ENCODE measurements around the gene NFILZ. TPM values are rescaled to one million over a fixed set of nuclear protein-coding genes. Genes with fewer than 3 reads are reported as not detected.
A peak's percentile ranks its signal among the peaks of the same experiment; 100 is the strongest.

The NFILZ gene
- total and polyA plus RNA-seq, 2 donors (not counting 1 experiment from before 2014, with no cell fraction given) = not detected

DNA sequence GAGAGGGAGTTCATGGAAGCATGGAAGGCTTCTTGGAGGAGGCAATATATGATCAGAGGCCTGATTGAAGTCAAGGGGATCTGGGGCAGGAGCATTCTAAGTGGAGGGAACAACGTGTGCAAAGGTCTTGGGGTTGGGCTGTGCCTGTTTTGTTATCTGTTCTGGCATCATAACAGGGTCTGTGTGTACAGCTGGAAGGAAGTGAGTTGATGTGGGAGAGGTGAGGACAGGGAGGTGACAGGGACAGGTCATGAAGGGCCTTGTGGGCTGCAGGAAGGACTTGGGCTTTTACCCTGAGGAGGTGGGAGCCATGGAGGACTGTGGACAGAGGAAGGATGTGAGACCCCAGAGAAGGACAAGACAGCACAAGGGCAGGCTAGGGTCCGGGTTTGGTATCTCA is 1.2 kb upstream of the NFILZ start:
- DNase-seq (ENCODE audit: low read depth in 2 of 2) = no peak
- Histone ChIP-seq H3K4me3 (replicated peaks in 1 of 4; ENCODE audit: control extremely low read depth in 1 of 4, insufficient read depth in 1 of 4, low read depth in 3 of 4, low read length in 4 of 4) (no peak overlapping the region), H3K27me3 (ENCODE audit: control insufficient read depth, insufficient read depth, low read length) (no peaks in the 10 kb centered on the region), H3K4me1 (ENCODE audit: control insufficient read depth, extremely low read depth, insufficient read depth, low read length) (no peaks in the 10 kb centered on the region), H3K79me2 (ENCODE audit: control insufficient read depth, insufficient read depth, low read length) (no peaks in the 10 kb centered on the region), H4K20me1 (ENCODE audit: control insufficient read depth, extremely low read depth, insufficient read depth, low read length) (no peaks in the 10 kb centered on the region), H3K9me3 (ENCODE audit: control insufficient read depth, insufficient read depth, low read depth, low read length) (no peaks in the 10 kb centered on the region), H3K4me2 (ENCODE audit: extremely low read depth, insufficient read depth, low read length) (no peak overlapping the region), H3K9ac (ENCODE audit: insufficient read depth, low read length) (no peak overlapping the region), H3K27ac (ENCODE audit: insufficient read depth, low read length) (no peak overlapping the region), H2AFZ (ENCODE audit: low read length) (no peak overlapping the region), H3K36me3 (ENCODE audit: control insufficient read depth, insufficient read depth, low read length) (no peaks in the 10 kb centered on the region)
- TF ChIP-seq EZH2 (IDR thresholded peaks at IDR 0.05; ENCODE audit: low read length, missing control alignments) = no peak
- TF ChIP-seq, protein P1, sequence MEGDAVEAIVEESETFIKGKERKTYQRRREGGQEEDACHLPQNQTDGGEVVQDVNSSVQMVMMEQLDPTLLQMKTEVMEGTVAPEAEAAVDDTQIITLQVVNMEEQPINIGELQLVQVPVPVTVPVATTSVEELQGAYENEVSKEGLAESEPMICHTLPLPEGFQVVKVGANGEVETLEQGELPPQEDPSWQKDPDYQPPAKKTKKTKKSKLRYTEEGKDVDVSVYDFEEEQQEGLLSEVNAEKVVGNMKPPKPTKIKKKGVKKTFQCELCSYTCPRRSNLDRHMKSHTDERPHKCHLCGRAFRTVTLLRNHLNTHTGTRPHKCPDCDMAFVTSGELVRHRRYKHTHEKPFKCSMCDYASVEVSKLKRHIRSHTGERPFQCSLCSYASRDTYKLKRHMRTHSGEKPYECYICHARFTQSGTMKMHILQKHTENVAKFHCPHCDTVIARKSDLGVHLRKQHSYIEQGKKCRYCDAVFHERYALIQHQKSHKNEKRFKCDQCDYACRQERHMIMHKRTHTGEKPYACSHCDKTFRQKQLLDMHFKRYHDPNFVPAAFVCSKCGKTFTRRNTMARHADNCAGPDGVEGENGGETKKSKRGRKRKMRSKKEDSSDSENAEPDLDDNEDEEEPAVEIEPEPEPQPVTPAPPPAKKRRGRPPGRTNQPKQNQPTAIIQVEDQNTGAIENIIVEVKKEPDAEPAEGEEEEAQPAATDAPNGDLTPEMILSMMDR (conservative IDR thresholded peaks at IDR 0.05 in 1 of 2, IDR thresholded peaks at IDR 0.05 in 1 of 2; ENCODE audit: low read depth in 1 of 2, low read length in 2 of 2) = no peak

DNA sequence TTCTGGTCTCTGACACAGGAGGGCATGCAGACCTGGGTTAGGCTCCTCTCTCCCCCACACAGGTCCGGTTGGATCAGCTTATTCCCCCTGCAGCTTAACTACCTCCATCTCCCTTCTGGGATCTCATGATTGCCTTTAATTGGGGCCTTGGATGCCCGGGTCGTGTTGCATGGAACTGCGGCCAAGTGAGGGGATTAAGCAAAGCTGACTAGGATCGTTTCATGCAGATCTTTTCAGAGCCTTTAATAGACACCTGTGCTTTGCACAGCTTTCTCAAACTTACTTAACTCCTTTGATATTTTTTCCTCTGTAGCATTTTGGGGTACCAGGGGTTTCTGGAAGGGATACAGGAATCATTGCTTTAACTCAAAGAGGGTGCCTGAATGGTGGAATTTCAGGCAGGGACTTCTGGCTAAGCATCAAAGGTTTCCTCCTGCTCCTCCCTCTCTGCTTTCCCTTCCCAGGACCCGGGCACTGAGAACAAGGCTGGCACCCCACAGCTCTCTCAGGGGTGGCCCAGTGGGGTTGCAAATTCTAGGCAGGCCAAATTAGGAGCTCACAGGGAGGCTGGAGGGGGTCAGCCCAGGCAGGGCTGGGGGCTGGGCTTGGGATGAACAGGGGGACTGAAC is 477 bp downstream of the NFILZ start:
- no peak for DNase-seq (ENCODE audit: low read depth in 2 of 2)
- H4K20me1 ChIP-seq (ENCODE audit: control insufficient read depth, extremely low read depth, insufficient read depth, low read length) = no peaks in the 10 kb centered on the region
- H3K27me3 ChIP-seq (ENCODE audit: control insufficient read depth, insufficient read depth, low read length) = no peaks in the 10 kb centered on the region
- no peak overlapping the region for H3K4me2 ChIP-seq (ENCODE audit: extremely low read depth, insufficient read depth, low read length)
- no peaks in the 10 kb centered on the region for H3K79me2 ChIP-seq (ENCODE audit: control insufficient read depth, insufficient read depth, low read length)
- no peak overlapping the region for H3K4me3 ChIP-seq (replicated peaks in 1 of 4; ENCODE audit: control extremely low read depth in 1 of 4, insufficient read depth in 1 of 4, low read depth in 3 of 4, low read length in 4 of 4)
- H3K9ac ChIP-seq (ENCODE audit: insufficient read depth, low read length) = no peak overlapping the region
- no peaks in the 10 kb centered on the region for H3K4me1 ChIP-seq (ENCODE audit: control insufficient read depth, extremely low read depth, insufficient read depth, low read length)
- H3K27ac ChIP-seq (ENCODE audit: insufficient read depth, low read length) = no peak overlapping the region
- H3K9me3 ChIP-seq (ENCODE audit: control insufficient read depth, insufficient read depth, low read depth, low read length) = no peaks in the 10 kb centered on the region
- H2AFZ ChIP-seq (ENCODE audit: low read length) = no peak overlapping the region
- no peak for TF ChIP-seq EZH2 (IDR thresholded peaks at IDR 0.05; ENCODE audit: low read length, missing control alignments)
- TF ChIP-seq, protein P1 (conservative IDR thresholded peaks at IDR 0.05 in 1 of 2, IDR thresholded peaks at IDR 0.05 in 1 of 2; ENCODE audit: low read depth in 1 of 2, low read length in 2 of 2) = no peak
- no peaks in the 10 kb centered on the region for H3K36me3 ChIP-seq (ENCODE audit: control insufficient read depth, insufficient read depth, low read length)

DNA sequence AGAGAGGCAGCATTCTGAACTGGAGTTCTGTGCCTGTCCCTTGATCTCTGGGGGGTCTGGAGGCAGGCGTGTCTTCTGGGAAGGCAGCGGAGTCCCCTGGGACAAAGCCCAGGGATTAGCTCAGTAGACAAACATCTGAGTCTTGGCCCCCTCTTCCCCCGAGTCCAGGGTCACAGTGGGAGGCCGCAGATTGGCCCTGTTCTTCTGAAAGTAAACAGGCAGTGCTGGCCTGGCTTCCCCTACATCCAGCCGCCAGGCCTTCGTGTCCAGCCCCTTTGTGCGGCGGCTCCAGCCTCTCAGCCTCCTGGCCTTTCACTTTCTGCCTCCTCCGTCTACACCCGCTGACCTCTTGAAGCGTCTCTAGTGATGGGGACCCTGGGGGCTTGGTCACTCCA is 989 bp downstream of the NFILZ start:
- H2AFZ ChIP-seq (ENCODE audit: low read length) = no peak overlapping the region
- no peak overlapping the region for H3K4me2 ChIP-seq (ENCODE audit: extremely low read depth, insufficient read depth, low read length)
- H3K27ac ChIP-seq (ENCODE audit: insufficient read depth, low read length) = no peak overlapping the region
- no peak overlapping the region for H3K4me3 ChIP-seq (replicated peaks in 1 of 4; ENCODE audit: control extremely low read depth in 1 of 4, insufficient read depth in 1 of 4, low read depth in 3 of 4, low read length in 4 of 4)
- peak; percentile 61 to 85 for DNase-seq (ENCODE audit: low read depth in 2 of 2)
- H4K20me1 ChIP-seq (ENCODE audit: control insufficient read depth, extremely low read depth, insufficient read depth, low read length) = no peaks in the 10 kb centered on the region
- H3K4me1 ChIP-seq (ENCODE audit: control insufficient read depth, extremely low read depth, insufficient read depth, low read length) = no peaks in the 10 kb centered on the region
- H3K79me2 ChIP-seq (ENCODE audit: control insufficient read depth, insufficient read depth, low read length) = no peaks in the 10 kb centered on the region
- H3K9me3 ChIP-seq (ENCODE audit: control insufficient read depth, insufficient read depth, low read depth, low read length) = no peaks in the 10 kb centered on the region
- H3K36me3 ChIP-seq (ENCODE audit: control insufficient read depth, insufficient read depth, low read length) = no peaks in the 10 kb centered on the region
- TF ChIP-seq, protein P1 (conservative IDR thresholded peaks at IDR 0.05 in 1 of 2, IDR thresholded peaks at IDR 0.05 in 1 of 2; ENCODE audit: low read depth in 1 of 2, low read length in 2 of 2) = no peak
- TF ChIP-seq EZH2 (IDR thresholded peaks at IDR 0.05; ENCODE audit: low read length, missing control alignments) = no peak
- no peaks in the 10 kb centered on the region for H3K27me3 ChIP-seq (ENCODE audit: control insufficient read depth, insufficient read depth, low read length)
- H3K9ac ChIP-seq (ENCODE audit: insufficient read depth, low read length) = no peak overlapping the region
